ENCODE results near the gene PRSS50. TPM values are rescaled to one million over a fixed set of nuclear protein-coding genes. Genes with fewer than 3 reads are reported as not detected.

Gene PRSS50
- total and polyA plus RNA-seq, 2 donors (not counting 3 experiments of a cell fraction or from before 2014, with no cell fraction given): not detected

- Histone ChIP-seq H2AFZ (ENCODE audit: low read depth, low read length) (no peak overlapping the region), H3K4me2 (ENCODE audit: insufficient read depth, low read length) (no peak overlapping the region), H3K27ac (ENCODE audit: insufficient read depth, low read depth, low read length) (no peak overlapping the region), H3K27me3 (ENCODE audit: control insufficient read depth in 2 of 2, insufficient read depth in 2 of 2, low read length in 2 of 2) (no peaks in the 10 kb centered on the region), H3K4me1 (ENCODE audit: control insufficient read depth, extremely low read depth, insufficient read depth, low read length) (peaks cover 11% of the 10 kb centered on the region), H3K9me3 (replicated peaks; ENCODE audit: control insufficient read depth, insufficient read depth, low read length) (no peaks in the 10 kb centered on the region), H3K9me1 (replicated peaks; ENCODE audit: control insufficient read depth, extremely low read depth, insufficient read depth, low read length) (no peaks in the 10 kb centered on the region), H3K4me3 (replicated peaks in 1 of 3; ENCODE audit: insufficient read depth in 1 of 3, low read depth in 1 of 3, low read length in 3 of 3) (no peak overlapping the region), H3K79me2 (ENCODE audit: control insufficient read depth, insufficient read depth, low read length) (no peaks in the 10 kb centered on the region), H4K20me1 (replicated peaks; ENCODE audit: control insufficient read depth, extremely low read depth, insufficient read depth, low read length) (no peaks in the 10 kb centered on the region), H3K9ac (replicated peaks; ENCODE audit: extremely low read depth, insufficient read depth, low read length) (no peak overlapping the region), H3K36me3 (ENCODE audit: control insufficient read depth in 2 of 2, extremely low read depth in 1 of 2, insufficient read depth in 2 of 2, low read length in 2 of 2) (no peaks in the 10 kb centered on the region)
- CTCF ChIA-PET: interaction anchor here (0.6 to 4.2 kb wide), 8 partner anchors 10 to 200 kb away, joined by 3 to 27 read pairs (median 4); partner anchors contain the start of gene PRSS50
- DNase-seq (ENCODE audit: low read depth, low spot score) (no peak), FAIRE-seq (no peak)
- TF ChIP-seq POLR2AphosphoS5 (IDR thresholded peaks at IDR 0.05; ENCODE audit: insufficient read depth, low read depth, low read length) (no peak), MYC (IDR thresholded peaks at IDR 0.05; ENCODE audit: low read depth, low read length) (no peak), GATA2 (IDR thresholded peaks at IDR 0.05; ENCODE audit: insufficient read depth, insufficient read length, low read depth, low read length) (no peak), CTCF (IDR thresholded peaks at IDR 0.05; ENCODE audit: extremely low read depth in 1 of 2, insufficient read depth in 1 of 2, low read depth in 1 of 2, low read length in 2 of 2) (no peak), JUN (IDR thresholded peaks at IDR 0.05; ENCODE audit: borderline replicate concordance, insufficient read depth, insufficient read length, low read depth) (no peak), POLR2A (IDR thresholded peaks at IDR 0.05; ENCODE audit: low read depth, low read length) (no peak), EZH2 (IDR thresholded peaks at IDR 0.05; ENCODE audit: borderline replicate concordance, low read depth, low read length, severe bottlenecking) (no peak), FOS (IDR thresholded peaks at IDR 0.05; ENCODE audit: borderline replicate concordance, insufficient read depth, low read length) (no peak)
- POLR2A ChIA-PET: no interaction called here
- intact Hi-C loops (cut with micrococcal nuclease): loop anchor here (5.0 to 10.0 kb wide), 3 partner anchors 286 to 666 kb away; no protein-coding TSS in a partner anchor
- dilution Hi-C loops (cut with MboI; ENCODE audit: extremely low pct_ligation_motif_present, low sequenced_read_pairs): no loop called here
- BruUV-seq (replicated peaks): no TSS peak
Measured at GRCh38 chr3:46708401-46709156, 9.1 kb downstream of the PRSS50 start.

Data from endothelial cell of umbilical vein (primary cell).